Stimulated activated CD8-positive, alpha-beta memory T cell treated with anti-CD3 and anti-CD28 coated beads, Interleukin-15, amount 100 ng/mL, for 4 hours (primary cell): ENCODE measurements around the gene SGTB.
A peak's percentile ranks its signal among the peaks of the same experiment; 100 is the strongest.

Source experiments
- DNase-seq, 2 donors: peaks; one replicate each; pipeline ENCODE4 v3.0.0-alpha.2; 2020; ENCODE audit warnings: low read depth in 2 of 2

Gene SGTB, protein sequence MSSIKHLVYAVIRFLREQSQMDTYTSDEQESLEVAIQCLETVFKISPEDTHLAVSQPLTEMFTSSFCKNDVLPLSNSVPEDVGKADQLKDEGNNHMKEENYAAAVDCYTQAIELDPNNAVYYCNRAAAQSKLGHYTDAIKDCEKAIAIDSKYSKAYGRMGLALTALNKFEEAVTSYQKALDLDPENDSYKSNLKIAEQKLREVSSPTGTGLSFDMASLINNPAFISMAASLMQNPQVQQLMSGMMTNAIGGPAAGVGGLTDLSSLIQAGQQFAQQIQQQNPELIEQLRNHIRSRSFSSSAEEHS

GRCh38 chr5:65721720-65722574, at the start of gene SGTB, which contains the start of gene NLN:
Gene SGTB, minus strand, starts transcription at chr5:65722109. Its CDS starts 1,302 bp downstream, at chr5:65720807.
Gene NLN, plus strand, starts transcription at chr5:65722205. Its CDS starts 169 bp downstream, at chr5:65722374.
- peak; percentile 66 to 75 for DNase-seq

GRCh38 chr5:65771266-65771665, 49.4 kb upstream of the SGTB start:
- DNase-seq: no peak

DNA sequence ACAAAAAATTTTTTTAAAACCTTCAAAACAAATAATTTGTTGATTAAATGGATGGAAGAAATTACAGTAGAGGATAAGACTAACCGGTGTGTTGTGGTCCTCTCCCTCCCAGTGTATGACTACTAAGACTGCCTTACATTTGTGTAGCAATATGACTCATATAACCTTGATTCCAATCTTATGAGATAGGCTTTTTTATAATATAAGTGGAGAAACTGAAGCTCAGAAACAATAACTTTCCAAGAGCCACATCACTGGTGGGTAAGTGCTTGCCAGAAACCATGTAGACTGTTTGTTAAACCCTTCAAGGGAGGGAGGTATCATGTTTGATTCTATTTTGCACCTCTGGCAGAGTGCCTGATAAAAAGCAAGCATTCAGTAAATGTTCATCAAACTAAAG, 47.6 kb upstream of the SGTB start:
- DNase-seq: no peak

DNA sequence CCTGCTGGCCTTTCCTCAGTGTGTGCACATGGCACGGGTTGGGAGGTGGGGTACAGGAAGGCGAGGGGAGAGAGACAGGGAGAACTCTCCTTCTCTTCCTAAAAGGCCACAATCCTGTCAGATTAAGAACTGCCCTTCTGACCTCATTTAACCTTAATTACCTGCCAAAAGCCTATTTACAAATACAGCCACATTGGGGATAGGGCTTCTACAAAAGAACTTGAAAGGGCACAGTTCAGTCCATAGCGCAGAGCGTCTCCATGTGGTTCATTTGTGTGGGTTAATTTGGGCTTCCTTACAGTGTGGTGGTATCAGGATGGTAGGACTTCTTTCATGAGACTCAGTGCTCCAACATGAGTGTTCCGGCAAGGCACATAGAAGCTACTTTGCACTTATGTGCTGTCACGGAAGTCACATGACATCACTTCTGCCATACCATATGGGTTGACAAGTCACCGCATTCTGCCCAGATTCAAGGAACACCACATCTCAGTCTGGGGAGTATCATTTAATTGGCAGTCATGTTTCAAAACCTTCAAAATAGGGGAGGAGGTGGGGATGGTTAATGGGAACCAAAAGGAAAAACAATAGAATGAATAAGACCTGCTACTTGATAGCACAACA, 46.9 kb upstream of the SGTB start:
- no peak for DNase-seq

DNA sequence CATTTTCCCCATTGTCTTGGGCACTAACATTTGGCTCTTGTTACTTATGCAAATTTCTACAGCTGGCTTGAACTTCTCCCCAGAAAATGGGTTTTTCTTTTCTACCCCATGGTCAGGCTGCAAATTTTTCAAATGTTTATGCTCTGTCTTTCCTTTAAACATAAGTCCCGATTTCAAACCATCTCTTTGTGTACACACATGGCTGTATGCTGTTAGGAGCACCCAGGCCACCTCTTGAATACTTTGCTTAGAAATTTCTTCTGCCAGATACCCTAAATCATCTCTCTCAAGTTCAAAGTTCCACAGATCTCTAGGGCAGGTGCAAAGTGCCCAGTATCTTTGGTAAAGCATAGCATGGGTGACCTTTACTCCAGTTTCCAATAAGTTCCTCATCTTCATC, 45.7 kb upstream of the SGTB start:
- no peak for DNase-seq

DNA sequence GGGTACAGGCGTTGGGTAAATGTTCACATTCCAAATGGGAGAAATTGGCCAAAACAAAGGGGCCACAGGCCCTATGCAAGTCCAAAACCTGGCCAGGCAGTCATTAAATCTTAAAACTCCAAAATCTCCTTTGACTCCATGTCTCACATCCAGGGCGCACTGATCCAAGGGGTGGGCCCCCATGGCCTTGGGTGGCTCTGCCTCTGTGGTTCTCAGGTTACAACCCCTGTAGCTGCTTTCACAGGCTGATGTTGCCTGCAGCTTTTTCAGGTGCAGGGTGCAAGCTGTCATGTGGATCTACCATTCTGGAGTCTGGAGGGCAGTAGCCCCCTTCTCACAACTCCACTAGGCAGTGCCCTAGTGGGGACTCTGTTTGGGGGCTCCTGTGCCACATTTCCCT, 44.9 kb upstream of the SGTB start:
- no peak for DNase-seq

DNA sequence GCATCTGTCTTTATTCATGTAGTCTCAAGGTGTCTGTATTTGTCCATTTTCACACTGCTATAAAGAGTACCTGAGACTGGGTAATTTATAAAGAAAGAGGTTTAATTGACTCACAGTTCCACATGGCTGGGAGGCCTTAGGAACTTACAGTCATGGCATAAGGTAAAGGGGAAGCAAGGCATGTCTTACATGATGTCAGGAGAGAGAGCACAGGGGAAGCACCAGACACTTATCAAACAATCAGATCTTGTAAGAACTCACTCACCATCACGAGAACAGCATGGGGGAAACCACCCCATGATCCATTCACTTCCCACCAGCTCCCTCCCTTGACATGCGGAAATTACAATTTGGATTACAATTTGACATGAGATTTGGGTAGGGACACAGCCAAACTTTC, 44.3 kb upstream of the SGTB start:
- no peak for DNase-seq

GRCh38 chr5:65765582-65765981, 43.7 kb upstream of the SGTB start:
- no peak for DNase-seq

DNA sequence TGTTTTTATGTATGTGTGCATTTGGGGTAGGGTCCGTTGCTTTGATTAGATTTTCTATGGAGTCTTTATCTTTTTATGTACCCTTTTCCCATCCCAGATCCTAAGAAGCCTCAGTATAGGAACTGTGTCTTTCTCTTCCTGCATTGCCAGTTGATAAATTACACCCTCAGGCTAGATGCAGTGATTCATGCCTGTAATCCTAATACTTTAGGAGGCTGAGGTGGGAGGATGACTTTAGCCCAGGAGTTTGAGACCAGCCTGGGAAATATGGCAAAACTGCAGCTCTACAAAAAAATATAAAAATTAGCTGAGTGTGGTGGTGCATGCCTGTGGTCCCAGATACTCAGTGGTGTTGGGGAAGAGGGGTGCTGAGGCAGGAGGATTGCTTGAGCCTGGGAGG, 40.3 kb upstream of the SGTB start:
- DNase-seq: no peak

DNA sequence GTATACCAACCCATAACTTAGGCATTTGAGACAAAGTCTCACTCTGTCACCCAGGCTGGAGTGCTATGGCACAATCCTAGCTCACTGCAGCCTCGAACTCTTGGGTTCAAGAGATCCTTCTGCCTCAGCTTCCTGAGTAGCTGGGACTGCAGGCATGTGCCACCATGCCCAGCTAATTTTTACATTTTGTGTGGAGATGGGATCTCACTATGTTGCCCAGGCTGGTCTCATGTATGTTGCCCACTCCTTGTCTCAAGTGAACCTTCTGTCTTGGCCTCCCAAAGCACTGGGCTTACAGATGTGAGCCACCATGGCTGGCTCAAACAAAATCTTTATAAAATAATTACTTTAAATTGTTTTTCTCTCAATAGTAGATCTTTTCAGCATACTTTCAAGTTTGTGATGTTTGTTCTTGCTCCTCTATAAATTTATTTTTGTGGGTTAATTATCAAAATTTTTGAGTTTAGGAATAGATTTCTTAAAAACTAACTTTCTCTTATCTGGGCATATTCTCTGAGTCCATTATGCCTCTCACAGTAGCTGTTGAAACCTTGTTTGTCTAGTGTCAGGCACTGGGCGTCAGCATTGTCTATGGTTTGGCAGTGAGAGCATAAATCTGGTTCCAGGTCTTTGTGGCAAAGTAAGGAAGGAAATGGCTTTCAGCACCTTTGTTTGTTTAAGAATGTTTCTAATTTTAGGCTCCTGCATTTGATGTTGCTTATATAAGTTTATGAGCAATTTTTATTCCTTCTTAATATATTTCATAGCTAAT, 38.8 kb upstream of the SGTB start:
- peak in 1 of 2 donors; percentile 24 for DNase-seq

GRCh38 chr5:65758546-65759144, 36.7 kb upstream of the SGTB start:
- no peak for DNase-seq

GRCh38 chr5:65753189-65753588, 31.3 kb upstream of the SGTB start:
- no peak for DNase-seq

DNA sequence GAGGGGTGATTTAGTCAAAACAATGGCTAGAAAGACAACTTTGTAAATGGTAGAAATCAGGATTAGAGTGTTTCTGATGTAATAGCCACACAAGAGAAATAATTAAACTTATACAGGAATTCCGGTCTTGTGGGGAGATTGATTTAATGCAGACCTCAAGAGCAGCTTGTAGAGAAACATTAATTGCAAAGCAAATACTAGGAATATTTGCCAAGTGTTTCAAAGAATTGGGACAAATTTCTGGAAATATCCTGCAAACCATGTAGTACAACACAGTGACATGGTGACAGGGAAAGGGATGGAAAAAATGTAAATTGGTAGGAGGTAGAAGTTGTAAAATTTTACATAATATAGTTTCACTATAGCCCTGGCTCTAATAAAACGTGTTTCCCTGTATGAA, 29.0 kb upstream of the SGTB start:
- DNase-seq: no peak

GRCh38 chr5:65749956-65750355, 28.0 kb upstream of the SGTB start:
- DNase-seq: no peak

DNA sequence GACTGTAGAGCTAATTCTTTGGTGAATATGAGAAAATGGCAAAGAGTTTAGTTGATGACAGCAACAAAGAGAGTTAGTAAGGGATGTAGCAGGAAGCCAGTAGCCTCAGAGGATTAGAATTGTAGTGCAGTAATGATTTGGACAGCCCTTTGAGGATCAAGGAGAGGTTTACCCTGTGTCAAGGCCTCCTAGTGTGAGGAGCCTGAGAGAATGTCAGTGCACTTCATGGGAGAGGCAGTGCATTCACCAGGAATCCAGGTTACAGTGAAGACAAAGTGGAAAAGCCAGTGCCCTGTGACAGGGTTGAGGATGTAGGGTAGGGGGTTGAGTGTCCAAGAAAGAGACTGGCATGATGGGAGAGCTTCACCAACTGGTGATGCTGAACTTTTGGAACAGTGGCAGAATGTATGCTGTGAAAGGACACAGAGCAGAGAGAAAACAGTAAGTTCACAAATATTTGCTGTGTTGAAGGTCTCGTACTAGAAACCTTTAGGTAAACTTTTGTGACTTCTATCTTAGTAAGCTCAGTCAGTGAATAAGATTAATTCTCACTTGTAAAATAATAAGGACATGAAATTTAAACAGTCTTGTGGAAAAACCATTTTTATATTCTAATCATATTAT, 27.4 kb upstream of the SGTB start:
- no peak for DNase-seq

- DNase-seq: no peak
These were observed 20.8 kb upstream of the SGTB start for GRCh38 chr5:65742565-65743231.

GRCh38 chr5:65739162-65739561, 17.3 kb upstream of the SGTB start:
- no peak for DNase-seq

GRCh38 chr5:65738305-65738704, 16.4 kb upstream of the SGTB start:
- DNase-seq: no peak

- no peak for DNase-seq
These were observed 15.9 kb upstream of the SGTB start for GRCh38 chr5:65737842-65738241.

- no peak for DNase-seq
These were observed 14.1 kb upstream of the SGTB start for GRCh38 chr5:65736011-65736410.
